ENCODE measurements around the gene ATP9A.
"Not testable (repeated sequence)": the region's sequence is repeated elsewhere in the genome, so short reads cannot be mapped to it uniquely, and the experiment has no call there.

DNA sequence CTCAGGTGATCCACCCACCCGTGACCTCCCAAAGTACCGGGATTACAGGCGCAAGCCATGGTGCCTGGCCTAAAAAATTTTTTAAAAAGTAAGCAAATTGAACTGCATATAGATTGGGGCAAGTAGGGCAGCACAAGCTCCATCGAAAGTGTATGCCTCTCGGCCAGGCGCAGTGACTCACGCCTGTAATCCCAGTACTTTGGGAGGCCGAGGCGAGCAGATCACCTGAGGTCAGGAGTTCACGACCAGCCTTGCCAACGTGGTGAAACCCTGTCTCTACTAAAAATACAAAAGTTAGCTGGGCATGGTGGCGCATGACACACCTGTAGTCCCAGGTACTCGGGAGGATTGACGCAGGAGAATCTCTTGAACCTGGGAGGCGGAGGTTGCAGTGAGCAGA, 29.9 kb downstream of the ATP9A start:
- not testable (repeated sequence) for TF ChIP-seq EZH2 (IDR thresholded peaks at IDR 0.05); POLR2AphosphoS5 (IDR thresholded peaks at IDR 0.05; ENCODE audit: borderline replicate concordance, low read depth, low read length)

Data from SK-N-MC (cell line).